Measurements from ENCODE around the gene RUVBL1. TPM values are rescaled to one million over a fixed set of nuclear protein-coding genes. Genes with fewer than 3 reads are reported as not detected.

The RUVBL1 gene
- total RNA-seq: 71.6 and 81.6 TPM in 2 replicates

DNA sequence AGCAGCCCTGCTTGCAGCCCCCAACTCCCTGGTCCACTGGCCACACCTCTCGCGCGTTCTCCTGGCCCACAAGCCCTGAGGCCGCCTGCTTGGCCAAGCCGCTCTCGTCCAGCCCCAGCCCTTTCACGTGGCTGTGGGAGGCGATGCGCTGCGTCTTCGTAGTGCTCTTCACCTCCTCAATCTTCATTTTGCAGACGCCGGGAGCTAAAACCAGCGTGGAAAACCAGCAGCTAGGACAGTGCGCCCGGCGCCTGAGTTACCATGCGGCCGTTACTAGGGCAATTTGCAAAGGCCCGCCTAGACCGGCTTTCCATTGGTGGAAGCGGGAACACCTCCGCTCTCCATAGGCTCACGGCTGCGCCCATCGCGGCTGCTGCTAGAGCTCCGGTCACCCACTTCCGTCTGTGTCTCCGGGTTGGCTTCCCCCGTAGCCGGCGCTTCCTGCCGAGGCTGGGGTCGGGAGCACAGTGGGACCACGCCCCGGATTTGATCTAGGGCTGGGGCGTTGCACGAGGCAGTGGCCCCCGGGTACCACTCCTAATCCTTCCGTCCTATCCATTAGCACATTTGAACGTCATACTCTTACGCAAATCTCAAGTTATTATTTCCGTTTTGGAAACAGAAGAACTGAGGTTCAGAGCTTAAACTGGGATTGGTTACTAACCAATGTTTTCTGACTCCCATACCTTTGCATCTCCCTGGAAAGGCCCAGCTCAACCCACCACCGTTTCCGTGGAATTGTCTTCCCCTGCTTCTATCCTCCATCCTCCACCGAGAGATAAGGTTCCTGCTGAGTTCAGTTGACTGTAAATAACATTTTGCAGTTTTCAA, at the start of gene RUVBL1:
Gene RUVBL1, minus strand, starts transcription at position 275 of the 831 bp plus-strand sequence. Its CDS starts 88 bp downstream, at position 187.

DNA sequence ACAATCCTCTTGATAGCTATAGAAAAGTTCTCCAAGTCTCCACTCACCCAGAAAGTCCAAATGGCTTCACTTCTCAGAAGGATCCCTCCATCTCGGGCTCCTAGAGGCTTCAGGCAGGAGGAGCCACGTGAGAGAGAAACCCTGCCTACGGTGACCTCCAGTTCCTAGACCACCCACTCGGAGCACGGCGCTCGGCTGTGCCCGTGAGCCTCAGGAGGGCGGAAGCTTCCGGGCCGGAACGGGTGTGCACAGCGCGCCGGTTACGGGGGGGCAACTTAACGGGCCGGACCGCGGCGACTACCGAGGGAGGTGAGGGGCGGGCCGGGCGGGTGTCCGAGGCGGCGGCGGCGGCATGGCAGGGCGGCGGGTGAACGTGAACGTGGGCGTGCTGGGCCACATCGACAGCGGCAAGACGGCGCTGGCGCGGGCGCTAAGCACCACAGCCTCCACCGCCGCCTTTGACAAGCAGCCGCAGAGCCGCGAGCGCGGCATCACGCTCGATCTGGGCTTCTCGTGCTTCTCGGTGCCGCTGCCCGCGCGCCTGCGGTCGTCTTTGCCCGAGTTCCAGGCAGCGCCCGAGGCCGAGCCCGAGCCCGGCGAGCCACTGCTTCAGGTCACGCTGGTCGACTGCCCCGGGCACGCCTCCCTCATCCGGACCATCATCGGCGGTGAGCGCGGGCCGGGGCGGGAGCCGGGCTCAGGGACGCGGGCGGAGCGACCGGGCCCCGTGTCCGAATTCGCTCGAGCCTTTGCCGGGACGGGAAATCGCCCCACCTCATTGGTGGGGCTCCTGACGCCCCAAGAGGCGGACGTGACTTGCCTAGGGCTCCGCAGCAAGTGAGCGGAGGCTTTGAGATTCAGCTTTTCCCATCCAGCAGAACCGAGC, 29.8 kb upstream of the RUVBL1 start, which contains the start of gene EEFSEC:
Gene EEFSEC, plus strand, starts transcription at position 326 of the 886 bp plus-strand sequence. Its CDS starts 27 bp downstream, at position 353.

DNA sequence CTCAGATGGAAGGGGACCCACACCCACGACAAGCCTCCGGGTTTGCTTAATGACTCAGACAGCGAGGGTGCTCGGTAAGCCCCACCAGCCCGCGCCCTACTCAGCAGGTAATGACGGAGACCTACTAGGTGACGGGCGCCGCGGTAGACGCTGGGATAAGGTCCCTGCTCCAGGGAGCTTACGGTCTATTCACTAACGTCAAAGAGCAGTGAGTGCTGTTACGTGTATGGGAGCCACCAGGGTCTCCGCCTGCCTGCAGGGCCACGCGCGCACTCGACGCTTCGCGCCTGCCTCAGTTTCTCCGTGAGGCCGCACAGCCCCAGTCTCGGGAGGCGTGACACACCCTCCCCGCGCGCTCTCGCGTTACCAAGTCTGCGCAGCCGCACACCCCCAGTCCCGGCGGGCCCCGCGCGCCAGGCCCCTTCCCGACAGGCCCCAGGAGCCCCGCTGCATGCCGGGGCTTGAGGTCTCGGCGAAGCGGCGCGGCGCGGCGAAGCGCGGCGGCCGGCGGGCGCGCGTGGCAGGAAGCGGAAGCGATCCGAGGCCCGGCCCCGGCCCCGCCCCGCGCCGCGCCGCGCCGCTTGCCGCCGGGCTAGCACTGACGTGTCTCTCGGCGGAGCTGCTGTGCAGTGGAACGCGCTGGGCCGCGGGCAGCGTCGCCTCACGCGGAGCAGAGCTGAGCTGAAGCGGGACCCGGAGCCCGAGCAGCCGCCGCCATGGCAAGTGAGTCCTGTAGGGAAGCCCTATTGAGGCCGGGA, 71.6 kb downstream of the RUVBL1 start, which contains the start of gene SEC61A1:
Gene SEC61A1, plus strand, starts transcription at position 601 of the 758 bp plus-strand sequence. Its CDS starts 116 bp downstream, at position 717.

Other genes starting within 250 kb of the RUVBL1 start
- gene KBTBD12, start 208.6 kb downstream of the RUVBL1 start, total RNA-seq: 0.21 TPM in 1 of 2 replicates, not detected in the other
- 177 and 230 TPM in 2 replicates for gene SEC61A1, start 71.4 kb downstream of the RUVBL1 start, total RNA-seq
- gene EEFSEC, start 29.7 kb upstream of the RUVBL1 start, total RNA-seq: 2.7 and 8.5 TPM in 2 replicates